GM12878 (cell line): ENCODE results near the gene CDH4. TPM values are rescaled to one million over a fixed set of nuclear protein-coding genes. Genes with fewer than 3 reads are reported as not detected.

Experiments used
- ATAC-seq: fragments of 200-7000 bp; cut with Tn5 transposase; 3 replicates; pipeline ENCODE4 v1.9.1; 2020; ENCODE audit warnings: mild to moderate bottlenecking, moderate library complexity
- BruUV-seq: library from RNA; stranded (reverse); fragments of 400-500 nt; replicated peaks from 2 replicates; lab custom pipeline; 2021; lab: Mats Ljungman, UMichigan
- CTCF ChIA-PET: fragments of 300-600 bp; sonication (Branson Sonifier 250); formaldehyde crosslinking; extraction: SDS; loops from one replicate; lab custom pipeline; 2021; ENCODE audit warnings: inconsistent platforms; lab: Yijun Ruan, JAX
- POLR2A ChIA-PET: fragments of 350-600 bp; formaldehyde crosslinking; extraction: SDS; loops from one replicate; lab custom pipeline; 2021; ENCODE audit warnings: inconsistent platforms; lab: Charles Lee
- RAD21 ChIA-PET: fragments of 300-600 bp; sonication (Branson Sonifier 250); formaldehyde crosslinking; loops from one replicate; lab custom pipeline; 2023; ENCODE audit warnings: antibody characterized with exemption; ENCODE audit not compliant: unreplicated experiment; lab: Charles Lee
- SMC1A ChIA-PET: fragments of 300-600 bp; sonication (Branson Sonifier 250); formaldehyde crosslinking; loops from one replicate; lab custom pipeline; 2023; ENCODE audit not compliant: unreplicated experiment, uncharacterized antibody; lab: Charles Lee
- DNase-seq: peaks from one replicate; pipeline ENCODE4 v3.0.0-alpha.2; 2011; ENCODE audit warnings: low read depth, low spot score
- FAIRE-seq: peaks from 3 replicates; lab custom pipeline; 2011; peaks lifted over from hg19 to GRCh38; lab: Jason Lieb, UNC
- H2AFZ ChIP-seq: 2 replicates; pipeline ENCODE4 v1.6.0; 2011; ENCODE audit warnings: low read depth, low read length, control low read depth; ENCODE audit not compliant: control insufficient read depth
- H3K27ac ChIP-seq: 2 replicates; pipeline ENCODE4 v1.5.1; 2011; ENCODE audit warnings: control low read depth; ENCODE audit not compliant: control insufficient read depth, insufficient read depth
- H3K27me3 ChIP-seq, 2 experiments: replicated peaks in 1 of 2; 2 replicates each; pipeline versions ENCODE4 v1.6.0 to v1.6.1; 2011; ENCODE audit warnings: low read length in 1 of 2; ENCODE audit not compliant: control insufficient read depth in 2 of 2, insufficient read depth in 2 of 2
- H3K36me3 ChIP-seq, 2 experiments: 2 replicates each; pipeline ENCODE4 v1.5.1; 2011; ENCODE audit warnings: low read length in 1 of 2; ENCODE audit not compliant: control insufficient read depth in 2 of 2, insufficient read depth in 2 of 2
- H3K4me1 ChIP-seq: 2 replicates; pipeline ENCODE4 v1.6.1; 2011; ENCODE audit warnings: mild to moderate bottlenecking, low read length, moderate library complexity, mixed read lengths; ENCODE audit not compliant: control insufficient read depth, insufficient read depth
- H3K4me2 ChIP-seq: 2 replicates; pipeline ENCODE4 v1.6.0; 2011; ENCODE audit warnings: control low read depth; ENCODE audit not compliant: control insufficient read depth, insufficient read depth
- H3K4me3 ChIP-seq: fragments of 200-600 bp; sonication (generic); 2 replicates; pipeline ENCODE4 v1.5.1; 2016
- H3K79me2 ChIP-seq: 2 replicates; pipeline ENCODE4 v1.6.0; 2011; ENCODE audit warnings: low read length; ENCODE audit not compliant: control insufficient read depth, insufficient read depth
- H3K9ac ChIP-seq: 2 replicates; pipeline ENCODE4 v1.8.0; 2011; ENCODE audit warnings: low read length, control low read depth, mixed read lengths; ENCODE audit not compliant: control insufficient read depth, insufficient read depth
- H3K9me3 ChIP-seq: replicated peaks from 3 replicates; pipeline ENCODE4 v1.5.1; 2011; ENCODE audit warnings: mild to moderate bottlenecking, low read length; ENCODE audit not compliant: control insufficient read depth, insufficient read depth
- H4K20me1 ChIP-seq: 2 replicates; pipeline ENCODE4 v1.6.0; 2011; ENCODE audit not compliant: control insufficient read depth, insufficient read depth
- E4F1 ChIP-seq: fragments of 450-650 bp; IDR thresholded peaks from 2 replicates; pipeline ENCODE4 v1.6.1; 2018; ENCODE audit warnings: borderline replicate concordance, mild to moderate bottlenecking; ENCODE audit not compliant: partially characterized antibody
- GABPA ChIP-seq: IDR thresholded peaks from 2 replicates; pipeline ENCODE4 v1.6.1; 2014; ENCODE audit warnings: antibody characterized with exemption, low read depth, mild to moderate bottlenecking, inconsistent platforms
- IRF5 ChIP-seq: fragments of 450-650 bp; IDR thresholded peaks from 2 replicates; pipeline ENCODE4 v1.6.1; 2017; ENCODE audit warnings: borderline replicate concordance
- JUNB ChIP-seq: IDR thresholded peaks from 2 replicates; pipeline ENCODE4 v1.6.1; 2016; ENCODE audit warnings: antibody characterized with exemption, mild to moderate bottlenecking
- KLF5 ChIP-seq: fragments of 450-650 bp; IDR thresholded peaks from 2 replicates; pipeline ENCODE4 v1.6.1; 2014; ENCODE audit warnings: mild to moderate bottlenecking; ENCODE audit not compliant: partially characterized antibody
- NR2C1 ChIP-seq: fragments of 450-650 bp; IDR thresholded peaks from 2 replicates; pipeline ENCODE4 v1.6.1; 2017; ENCODE audit warnings: antibody characterized with exemption, mild to moderate bottlenecking, moderate library complexity
- POU2F2 ChIP-seq: IDR thresholded peaks from 3 replicates; pipeline ENCODE4 v1.6.1; 2011; ENCODE audit warnings: low read depth, mild to moderate bottlenecking, low read length, borderline replicate concordance
- RCOR1 ChIP-seq: conservative IDR thresholded peaks from 2 replicates; pipeline ENCODE4 v1.6.1; 2012; ENCODE audit warnings: low read depth, low read length, improper control_type of control experiment
- RELA ChIP-seq: fragments of 450-650 bp; IDR thresholded peaks from 2 replicates; pipeline ENCODE4 v1.8.0; 2014; ENCODE audit warnings: borderline replicate concordance; ENCODE audit not compliant: partially characterized antibody
- SP1 ChIP-seq: IDR thresholded peaks from one replicate; pipeline ENCODE4 v1.6.1; 2011; ENCODE audit warnings: low read depth, low read length
- TARDBP ChIP-seq: IDR thresholded peaks from 2 replicates; pipeline ENCODE4 v1.6.1; 2016; ENCODE audit warnings: borderline replicate concordance
- ZBTB40 ChIP-seq: fragments of 450-650 bp; IDR thresholded peaks from 2 replicates; pipeline ENCODE4 v1.6.1; 2016; ENCODE audit warnings: mild to moderate bottlenecking, moderate library complexity, borderline replicate concordance
- ZNF217 ChIP-seq: fragments of 450-650 bp; IDR thresholded peaks from 2 replicates; pipeline ENCODE4 v1.6.1; 2017; ENCODE audit warnings: antibody characterized with exemption, mild to moderate bottlenecking
- WGBS: methylation state at CpG from one replicate; pipeline ENCODE4 v1.1.6; 2016; ENCODE audit warnings: low lambda C conversion rate; ENCODE audit not compliant: insufficient replicate concordance, insufficient coverage; ENCODE audit errors: missing lambda C conversion rate; 5-methylcytosine and 5-hydroxymethylcytosine counted together
- in situ Hi-C: fragments of 300-500 bp; cut with MboI; formaldehyde crosslinking; loops from 9 replicates; pipeline ENCODE4 v1.14.3; 2018; ENCODE audit warnings: mixed read lengths
- intact Hi-C: fragments of 100-400 bp; cut with micrococcal nuclease; formaldehyde crosslinking; loops from one replicate; pipeline ENCODE4 v1.14.2; 2022; ENCODE audit not compliant: unreplicated experiment
- polyA plus RNA-seq, 11 experiments: library from polyadenylated mRNA; depleted of rRNA in 4 of 11; unstranded in 6 of 11; stranded (reverse) in 5 of 11; fragments of >200 nt; fragmentation: Nextera tagmentation in 4 of 11; fragmentation: Illumina TruSeq in 1 of 11; extraction: Ambion mirVana in 4 of 11; extraction: Trizol in 1 of 11; gene quantifications; 1 replicate in 1 of 11; 2 replicates in 10 of 11; pipeline versions ENCODE4 v1.2.1 to v1.2.3, GENCODE V29; 2011 to 2016; ENCODE audit warnings: inconsistent platforms in 2 of 11, missing spikeins in 2 of 11, low read depth in 1 of 11
- total RNA-seq, 4 experiments: library from RNA; depleted of rRNA in 3 of 4; stranded (reverse); fragments of >200 nt in 3 of 4; fragmentation: Illumina TruSeq in 1 of 4; extraction: Trizol in 1 of 4; gene quantifications; 2 replicates each; pipeline versions ENCODE4 v1.2.1 to v1.2.3, GENCODE V29; 2013 to 2021

Gene CDH4
- total and polyA plus RNA-seq, 10 of the 15 experiments (the other 5 are each of a cell fraction or from before 2014, with no cell fraction given) = not detected

- Histone ChIP-seq H3K36me3 (no peaks in the 10 kb centered on the region), H3K27me3 (no peaks in the 10 kb centered on the region), H3K27ac (no peak overlapping the region), H3K9ac (no peak overlapping the region), H3K9me3 (no peaks in the 10 kb centered on the region; the same call in 2 of the 3 replicates), H3K4me1 (no peaks in the 10 kb centered on the region), H3K4me2 (no peak overlapping the region), H3K79me2 (no peaks in the 10 kb centered on the region), H4K20me1 (no peaks in the 10 kb centered on the region), H2AFZ (no peak overlapping the region), H3K4me3 (no peak overlapping the region)
- in situ Hi-C loops (no loop called here), intact Hi-C loops (no loop called here)
- 46% methylated on average over 5 of the region's 5 CpGs for WGBS
- CTCF ChIA-PET = no interaction called here
- no peak for TF ChIP-seq POU2F2
- no peak for TF ChIP-seq ZBTB40
- TF ChIP-seq KLF5 = no peak
- no peak for TF ChIP-seq ZNF217
- TF ChIP-seq RELA = no peak
- no peak for TF ChIP-seq TARDBP
- peak; percentile 5; the same call in 1 of the 2 replicates for TF ChIP-seq IRF5
- TF ChIP-seq JUNB = no peak
- TF ChIP-seq GABPA = no peak
- TF ChIP-seq SP1 = no peak
- TF ChIP-seq E4F1 = peak; percentile 23
- no peak for TF ChIP-seq NR2C1
- no peak for TF ChIP-seq RCOR1
- no peak for DNase-seq
- FAIRE-seq = no peak
- RAD21 ChIA-PET = no interaction called here
- no peak for ATAC-seq
- POLR2A ChIA-PET = no interaction called here
- BruUV-seq = no TSS peak
- SMC1A ChIA-PET = no interaction called here
These were observed 266.4 kb downstream of the CDH4 start for GRCh38 chr20:61518424-61518951.
